Upper lobe of left lung (tissue), 6 donors: ENCODE measurements around the gene MMP14. TPM values are rescaled to one million over a fixed set of nuclear protein-coding genes. Genes with fewer than 3 reads are reported as not detected.
"Not testable (repeated sequence)": the region's sequence is repeated elsewhere in the genome, so short reads cannot be mapped to it uniquely, and the experiment has no call there.

ENCODE experiments used
- ATAC-seq, 2 donors: fragments of 200-7000 bp; cut with Tn5 transposase; one replicate each; pipeline ENCODE4 v1.9.1; 2022; ENCODE audit warnings: mild to moderate bottlenecking in 2 of 2, moderate library complexity in 2 of 2; ENCODE audit not compliant: low FRiP score in 2 of 2
- DNase-seq, 2 donors: peaks; one replicate each; pipeline ENCODE4 v3.0.0-alpha.2; 2019 to 2020
- H3K27ac ChIP-seq, 4 donors: fragments of 200-600 bp; sonication (generic); one replicate each; pipeline ENCODE4 v1.5.1; 2016 to 2019
- H3K27me3 ChIP-seq, 4 donors: fragments of 200-600 bp; sonication (generic); one replicate each; pipeline ENCODE4 v1.5.1; 2017 to 2019
- H3K36me3 ChIP-seq, 4 donors: fragments of 200-600 bp; sonication (generic); one replicate each; pipeline ENCODE4 v1.5.1; 2016 to 2019
- H3K4me1 ChIP-seq, 4 donors: fragments of 200-600 bp; sonication (generic); one replicate each; pipeline ENCODE4 v1.5.1; 2018 to 2019
- H3K4me3 ChIP-seq, 4 donors: fragments of 200-600 bp; sonication (generic); one replicate each; pipeline ENCODE4 v1.5.1; 2017 to 2019; ENCODE audit warnings: mild to moderate bottlenecking in 2 of 4, moderate library complexity in 1 of 4
- H3K9me3 ChIP-seq, 4 donors: fragments of 200-600 bp; sonication (generic); one replicate each; pipeline ENCODE4 v1.5.1; 2018 to 2019
- EP300 ChIP-seq, 4 donors: sonication (generic); formaldehyde crosslinking; IDR thresholded peaks; one replicate each; pipeline ENCODE4 v1.5.1; 2017; ENCODE audit warnings: antibody characterized with exemption in 4 of 4, control low read depth in 2 of 4
- POLR2A ChIP-seq, 4 donors: fragments of 450-650 bp; IDR thresholded peaks; one replicate each; pipeline ENCODE4 v1.5.1; 2016 to 2017; ENCODE audit warnings: antibody characterized with exemption in 4 of 4, mild to moderate bottlenecking in 2 of 4
- POLR2AphosphoS5 ChIP-seq, 2 donors: sonication (generic); formaldehyde crosslinking; IDR thresholded peaks; one replicate each; pipeline ENCODE4 v1.5.1; 2017; ENCODE audit warnings: antibody characterized with exemption in 2 of 2
- WGBS, 2 donors: methylation state at CpG; one replicate each; pipeline ENCODE4 v1.1.5; 2017 to 2018; 5-methylcytosine and 5-hydroxymethylcytosine counted together
- total RNA-seq, 6 donors: library from RNA; depleted of rRNA in 4 of 6; stranded (reverse); fragments of >200 nt in 4 of 6; gene quantifications; one replicate each; pipeline versions ENCODE4 v1.1.0 to v1.2.1, GENCODE V29; 2016 to 2021
- TF ChIP-seq, protein P1 (sequence below), 6 experiments: fragments of 450-650 bp in 4 of 6; fragments of 200-600 bp in 2 of 6; sonication (generic) in 2 of 6; IDR thresholded peaks; one replicate each; pipeline ENCODE4 v1.5.1; 2016 to 2019; ENCODE audit warnings: antibody characterized with exemption in 6 of 6
- donor health status: DM: no; HTN: no; CAD: no; lungs with moderate emphysema.
- donor health status: DM: no; HTN: yes; CAD: no; lungs with severe emphysema.

The MMP14 gene
- total RNA-seq, 6 donors from 2014 or later: 53.4 to 157 (median 104) TPM

GRCh38 chr14:22854963-22855724, 18.8 kb downstream of the MMP14 start:
- no peak for ATAC-seq
- Histone ChIP-seq H3K4me1 (peaks cover 4 to 22% (median 17%) of the 10 kb centered on the region in 4 donors), H3K9me3 (no peaks in the 10 kb centered on the region), H3K4me3 (no peak overlapping the region), H3K27me3 (no peaks in the 10 kb centered on the region), H3K27ac (no peak overlapping the region), H3K36me3 (no peaks in the 10 kb centered on the region)
- no peak for TF ChIP-seq POLR2A (IDR thresholded peaks at IDR 0.05)
- no peak for TF ChIP-seq EP300 (IDR thresholded peaks at IDR 0.05)
- TF ChIP-seq POLR2AphosphoS5 (IDR thresholded peaks at IDR 0.05): no peak
- TF ChIP-seq, protein P1, sequence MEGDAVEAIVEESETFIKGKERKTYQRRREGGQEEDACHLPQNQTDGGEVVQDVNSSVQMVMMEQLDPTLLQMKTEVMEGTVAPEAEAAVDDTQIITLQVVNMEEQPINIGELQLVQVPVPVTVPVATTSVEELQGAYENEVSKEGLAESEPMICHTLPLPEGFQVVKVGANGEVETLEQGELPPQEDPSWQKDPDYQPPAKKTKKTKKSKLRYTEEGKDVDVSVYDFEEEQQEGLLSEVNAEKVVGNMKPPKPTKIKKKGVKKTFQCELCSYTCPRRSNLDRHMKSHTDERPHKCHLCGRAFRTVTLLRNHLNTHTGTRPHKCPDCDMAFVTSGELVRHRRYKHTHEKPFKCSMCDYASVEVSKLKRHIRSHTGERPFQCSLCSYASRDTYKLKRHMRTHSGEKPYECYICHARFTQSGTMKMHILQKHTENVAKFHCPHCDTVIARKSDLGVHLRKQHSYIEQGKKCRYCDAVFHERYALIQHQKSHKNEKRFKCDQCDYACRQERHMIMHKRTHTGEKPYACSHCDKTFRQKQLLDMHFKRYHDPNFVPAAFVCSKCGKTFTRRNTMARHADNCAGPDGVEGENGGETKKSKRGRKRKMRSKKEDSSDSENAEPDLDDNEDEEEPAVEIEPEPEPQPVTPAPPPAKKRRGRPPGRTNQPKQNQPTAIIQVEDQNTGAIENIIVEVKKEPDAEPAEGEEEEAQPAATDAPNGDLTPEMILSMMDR (IDR thresholded peaks at IDR 0.05): no peak
- 83 to 92% methylated on average over 7 to 8 of the region's 8 CpGs for WGBS, 2 donors
- DNase-seq: no peak

GRCh38 chr14:22856428-22856827, 20.0 kb downstream of the MMP14 start:
- Histone ChIP-seq H3K27me3 (no peaks in the 10 kb centered on the region), H3K36me3 (no peaks in the 10 kb centered on the region), H3K9me3 (no peaks in the 10 kb centered on the region), H3K4me1 (peaks cover 4 to 12% (median 8%) of the 10 kb centered on the region in 4 donors), H3K27ac (no peak overlapping the region), H3K4me3 (no peak overlapping the region)
- DNase-seq (no peak), ATAC-seq (no peak)
- WGBS, 2 donors: 90 to 91% methylated on average over 5 of the region's 5 CpGs
- TF ChIP-seq, protein P1 (IDR thresholded peaks at IDR 0.05): no peak
- TF ChIP-seq POLR2A (IDR thresholded peaks at IDR 0.05) (no peak), EP300 (IDR thresholded peaks at IDR 0.05) (no peak), POLR2AphosphoS5 (IDR thresholded peaks at IDR 0.05) (no peak)

GRCh38 chr14:22860377-22860776, 24.0 kb downstream of the MMP14 start:
- not testable (repeated sequence) for ATAC-seq, DNase-seq, H3K27ac ChIP-seq, H3K9me3 ChIP-seq, H3K36me3 ChIP-seq, H3K27me3 ChIP-seq, H3K4me1 ChIP-seq, H3K4me3 ChIP-seq
- 57 to 90% methylated on average over 3 of the region's 3 CpGs for WGBS, 2 donors

- Histone ChIP-seq H3K27ac (no peak overlapping the region), H3K4me3 (no peak overlapping the region), H3K4me1 (no peaks in the 10 kb centered on the region), H3K36me3 (no peaks in the 10 kb centered on the region), H3K9me3 (no peaks in the 10 kb centered on the region), H3K27me3 (no peaks in the 10 kb centered on the region)
- ATAC-seq: peak in 1 of 2 donors; percentile 26
- TF ChIP-seq, protein P1 (IDR thresholded peaks at IDR 0.05): no peak
- TF ChIP-seq POLR2AphosphoS5 (IDR thresholded peaks at IDR 0.05) (no peak), POLR2A (IDR thresholded peaks at IDR 0.05) (no peak), EP300 (IDR thresholded peaks at IDR 0.05) (no peak)
- DNase-seq: no peak
Measured at GRCh38 chr14:22861651-22862050, 25.3 kb downstream of the MMP14 start.

DNA sequence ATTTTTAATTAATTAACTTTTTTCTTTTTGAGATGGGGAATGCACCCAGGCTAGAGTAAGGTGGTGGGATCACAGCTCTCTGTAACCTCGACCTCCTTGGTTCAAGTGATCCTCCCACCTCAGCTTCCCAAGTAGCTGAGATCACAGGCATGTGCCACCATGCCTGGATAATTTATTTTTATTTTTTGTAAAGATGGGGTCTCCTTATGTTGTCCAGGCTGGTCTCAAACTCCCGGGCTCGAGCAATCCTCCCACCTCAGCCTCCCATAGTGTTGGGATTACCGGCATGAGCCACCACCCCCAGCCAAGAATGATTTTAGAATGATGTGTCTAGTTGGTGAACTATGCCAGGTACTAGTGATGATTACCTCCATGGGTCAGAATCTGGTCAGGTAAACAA, 28.6 kb downstream of the MMP14 start:
- no peak for TF ChIP-seq POLR2AphosphoS5 (IDR thresholded peaks at IDR 0.05)
- TF ChIP-seq, protein P1 (IDR thresholded peaks at IDR 0.05): no peak
- no peak for TF ChIP-seq POLR2A (IDR thresholded peaks at IDR 0.05)
- TF ChIP-seq EP300 (IDR thresholded peaks at IDR 0.05): no peak
- DNase-seq (no peak), ATAC-seq (no peak)
- Histone ChIP-seq H3K4me1 (peaks cover under 1 to 4% (median 1%) of the 10 kb centered on the region in 4 donors), H3K9me3 (no peaks in the 10 kb centered on the region), H3K4me3 (no peak overlapping the region), H3K27me3 (no peaks in the 10 kb centered on the region), H3K36me3 (no peaks in the 10 kb centered on the region), H3K27ac (no peak overlapping the region)
- WGBS, 2 donors: 78 to 85% methylated on average over 4 of the region's 4 CpGs
